Astrocyte (in vitro differentiated cells and primary cell): ENCODE measurements around the gene TMED10. TPM values are rescaled to one million over a fixed set of nuclear protein-coding genes. Genes with fewer than 3 reads are reported as not detected.
A peak's percentile ranks its signal among the peaks of the same experiment; 100 is the strongest.

Experiments used
- DNase-seq: peaks from one replicate; pipeline ENCODE4 v3.0.0-alpha.2; 2010; ENCODE audit warnings: low read depth
- FAIRE-seq: peaks from 2 replicates; lab custom pipeline; 2011; peaks lifted over from hg19 to GRCh38; lab: Jason Lieb, UNC
- H2AFZ ChIP-seq: 2 replicates; pipeline ENCODE4 v1.6.0; 2012; ENCODE audit warnings: low read depth, low read length, inconsistent platforms
- H3K27ac ChIP-seq: 2 replicates; pipeline ENCODE4 v1.5.1; 2011; ENCODE audit warnings: low read depth, low read length, inconsistent platforms
- H3K27me3 ChIP-seq: 2 replicates; pipeline ENCODE4 v1.6.0; 2011; ENCODE audit warnings: low read length, inconsistent platforms; ENCODE audit not compliant: insufficient read depth
- H3K36me3 ChIP-seq: 2 replicates; pipeline ENCODE4 v1.5.1; 2011; ENCODE audit warnings: low read length, inconsistent platforms; ENCODE audit not compliant: insufficient read depth
- H3K4me1 ChIP-seq: 2 replicates; pipeline ENCODE4 v1.5.1; 2011; ENCODE audit warnings: low read length, inconsistent platforms; ENCODE audit not compliant: insufficient read depth
- H3K4me2 ChIP-seq: 2 replicates; pipeline ENCODE4 v1.6.0; 2012; ENCODE audit warnings: low read length, inconsistent platforms
- H3K4me3 ChIP-seq: 2 replicates; pipeline ENCODE4 v1.5.1; 2011; ENCODE audit warnings: low read depth, mild to moderate bottlenecking, low read length, inconsistent platforms; ENCODE audit not compliant: insufficient read depth
- H3K79me2 ChIP-seq: 2 replicates; pipeline ENCODE4 v1.6.0; 2012; ENCODE audit warnings: mild to moderate bottlenecking, low read length, inconsistent platforms; ENCODE audit not compliant: insufficient read depth
- H3K9ac ChIP-seq: 2 replicates; pipeline ENCODE4 v1.6.0; 2012; ENCODE audit warnings: mild to moderate bottlenecking, low read length, inconsistent platforms
- H3K9me3 ChIP-seq: 2 replicates; pipeline ENCODE4 v1.5.1; 2012; ENCODE audit warnings: low read depth, mild to moderate bottlenecking, low read length, inconsistent platforms; ENCODE audit not compliant: insufficient read depth
- H4K20me1 ChIP-seq: 2 replicates; pipeline ENCODE4 v1.6.0; 2012; ENCODE audit warnings: low read length, inconsistent platforms; ENCODE audit not compliant: insufficient read depth
- H3K27ac Mint-ChIP-seq: one replicate; pipeline ENCODE4 v1.8.0; 2021; ENCODE audit warnings: mild to moderate bottlenecking, mixed read lengths; ENCODE audit not compliant: unreplicated experiment
- H3K27me3 Mint-ChIP-seq: one replicate; pipeline ENCODE4 v1.8.0; 2021; ENCODE audit warnings: low read depth, mixed read lengths; ENCODE audit not compliant: unreplicated experiment
- H3K36me3 Mint-ChIP-seq: one replicate; pipeline ENCODE4 v1.8.0; 2021; ENCODE audit warnings: low read depth, mixed read lengths; ENCODE audit not compliant: unreplicated experiment
- H3K4me1 Mint-ChIP-seq: one replicate; pipeline ENCODE4 v1.8.0; 2021; ENCODE audit warnings: low read depth, mixed read lengths; ENCODE audit not compliant: unreplicated experiment
- H3K4me3 Mint-ChIP-seq: one replicate; pipeline ENCODE4 v1.8.0; 2021; ENCODE audit warnings: mild to moderate bottlenecking, moderate library complexity, mixed read lengths; ENCODE audit not compliant: unreplicated experiment
- H3K9me3 Mint-ChIP-seq: one replicate; pipeline ENCODE4 v1.8.0; 2021; ENCODE audit warnings: mild to moderate bottlenecking, mixed read lengths; ENCODE audit not compliant: unreplicated experiment
- EZH2 ChIP-seq: IDR thresholded peaks from 2 replicates; pipeline ENCODE4 v1.6.1; 2012; ENCODE audit warnings: mild to moderate bottlenecking, low read length, inconsistent platforms; ENCODE audit not compliant: insufficient read depth
- total RNA-seq: library from RNA; stranded (reverse); gene quantifications from 2 replicates; pipeline ENCODE4 v1.2.1, GENCODE V29; 2021
- TF ChIP-seq, protein P1 (sequence below): IDR thresholded peaks from 2 replicates; pipeline ENCODE4 v1.5.1; 2011; ENCODE audit warnings: low read depth, mild to moderate bottlenecking, inconsistent platforms, low read length, moderate library complexity; ENCODE audit not compliant: insufficient read depth

The TMED10 gene
- total RNA-seq, 1 donor from 2014 or later = 331 TPM

GRCh38 chr14:75119056-75119455, 57.4 kb downstream of the TMED10 start:
- Histone ChIP-seq H3K4me2 (no peak overlapping the region), H3K36me3 (peaks cover 12% of the 10 kb centered on the region), H3K4me1 (peaks cover 5% of the 10 kb centered on the region), H3K4me3 (no peak overlapping the region), H2AFZ (no peak overlapping the region), H3K27ac (no peak overlapping the region), H3K9ac (no peak overlapping the region), H3K27me3 (no peaks in the 10 kb centered on the region), H3K79me2 (no peaks in the 10 kb centered on the region), H3K9me3 (no peaks in the 10 kb centered on the region), H4K20me1 (no peaks in the 10 kb centered on the region)
- FAIRE-seq = no peak
- no peaks in the 10 kb centered on the region for H3K27me3 Mint-ChIP-seq
- TF ChIP-seq, protein P1, sequence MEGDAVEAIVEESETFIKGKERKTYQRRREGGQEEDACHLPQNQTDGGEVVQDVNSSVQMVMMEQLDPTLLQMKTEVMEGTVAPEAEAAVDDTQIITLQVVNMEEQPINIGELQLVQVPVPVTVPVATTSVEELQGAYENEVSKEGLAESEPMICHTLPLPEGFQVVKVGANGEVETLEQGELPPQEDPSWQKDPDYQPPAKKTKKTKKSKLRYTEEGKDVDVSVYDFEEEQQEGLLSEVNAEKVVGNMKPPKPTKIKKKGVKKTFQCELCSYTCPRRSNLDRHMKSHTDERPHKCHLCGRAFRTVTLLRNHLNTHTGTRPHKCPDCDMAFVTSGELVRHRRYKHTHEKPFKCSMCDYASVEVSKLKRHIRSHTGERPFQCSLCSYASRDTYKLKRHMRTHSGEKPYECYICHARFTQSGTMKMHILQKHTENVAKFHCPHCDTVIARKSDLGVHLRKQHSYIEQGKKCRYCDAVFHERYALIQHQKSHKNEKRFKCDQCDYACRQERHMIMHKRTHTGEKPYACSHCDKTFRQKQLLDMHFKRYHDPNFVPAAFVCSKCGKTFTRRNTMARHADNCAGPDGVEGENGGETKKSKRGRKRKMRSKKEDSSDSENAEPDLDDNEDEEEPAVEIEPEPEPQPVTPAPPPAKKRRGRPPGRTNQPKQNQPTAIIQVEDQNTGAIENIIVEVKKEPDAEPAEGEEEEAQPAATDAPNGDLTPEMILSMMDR = no peak
- TF ChIP-seq EZH2 = no peak
- no peak for DNase-seq
- H3K4me3 Mint-ChIP-seq = no peak overlapping the region
- peaks cover 7% of the 10 kb centered on the region for H3K36me3 Mint-ChIP-seq
- H3K27ac Mint-ChIP-seq = peak overlapping the region; percentile 58
- H3K4me1 Mint-ChIP-seq = peaks cover 8% of the 10 kb centered on the region
- no peaks in the 10 kb centered on the region for H3K9me3 Mint-ChIP-seq

GRCh38 chr14:75113932-75114539, 62.4 kb downstream of the TMED10 start:
- H2AFZ ChIP-seq = no peak overlapping the region
- H3K4me1 ChIP-seq = no peaks in the 10 kb centered on the region
- DNase-seq = no peak
- no peaks in the 10 kb centered on the region for H3K27me3 ChIP-seq
- no peak overlapping the region for H3K9ac ChIP-seq
- no peaks in the 10 kb centered on the region for H3K79me2 ChIP-seq
- Mint-ChIP-seq H3K4me3 (no peak overlapping the region), H3K27me3 (no peaks in the 10 kb centered on the region), H3K27ac (no peak overlapping the region), H3K36me3 (peaks cover 13% of the 10 kb centered on the region), H3K4me1 (peaks cover 2% of the 10 kb centered on the region), H3K9me3 (no peaks in the 10 kb centered on the region)
- no peak overlapping the region for H3K4me3 ChIP-seq
- no peaks in the 10 kb centered on the region for H3K9me3 ChIP-seq
- H4K20me1 ChIP-seq = no peaks in the 10 kb centered on the region
- no peak for FAIRE-seq
- TF ChIP-seq, protein P1 = no peak
- TF ChIP-seq EZH2 = no peak
- peaks cover 42% of the 10 kb centered on the region for H3K36me3 ChIP-seq
- no peak overlapping the region for H3K4me2 ChIP-seq
- no peak overlapping the region for H3K27ac ChIP-seq

DNA sequence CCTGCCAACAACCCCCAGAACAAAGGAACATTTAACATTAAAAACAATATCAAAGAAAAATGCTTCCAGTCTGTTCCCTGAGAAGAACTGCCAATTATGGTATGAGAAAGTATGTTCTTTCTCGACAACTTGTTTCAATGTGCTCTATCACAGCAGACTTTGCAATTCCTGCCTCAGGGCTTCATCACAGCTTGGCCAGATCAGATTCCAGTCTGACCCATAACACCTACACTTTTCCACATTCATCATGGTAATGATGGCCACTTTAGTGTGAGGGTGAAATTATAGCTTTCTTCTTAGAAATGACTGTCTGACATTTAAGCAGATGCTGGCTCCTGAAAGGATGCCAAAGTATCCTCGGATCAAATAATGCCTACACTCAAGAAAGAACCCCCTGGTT, 66.5 kb downstream of the TMED10 start:
- no peaks in the 10 kb centered on the region for H3K27me3 Mint-ChIP-seq
- DNase-seq = no peak
- no peaks in the 10 kb centered on the region for H3K9me3 Mint-ChIP-seq
- no peak overlapping the region for H3K4me3 ChIP-seq
- no peaks in the 10 kb centered on the region for H3K4me1 ChIP-seq
- no peak overlapping the region for H3K9ac ChIP-seq
- no peaks in the 10 kb centered on the region for H4K20me1 ChIP-seq
- no peak overlapping the region for H2AFZ ChIP-seq
- no peak for TF ChIP-seq EZH2
- TF ChIP-seq, protein P1 = no peak
- FAIRE-seq = no peak
- H3K4me1 Mint-ChIP-seq = no peaks in the 10 kb centered on the region
- no peak overlapping the region for H3K4me2 ChIP-seq
- no peaks in the 10 kb centered on the region for H3K27me3 ChIP-seq
- H3K27ac ChIP-seq = no peak overlapping the region
- no peak overlapping the region for H3K4me3 Mint-ChIP-seq
- H3K79me2 ChIP-seq = no peaks in the 10 kb centered on the region
- H3K27ac Mint-ChIP-seq = no peak overlapping the region
- peaks cover 22% of the 10 kb centered on the region for H3K36me3 Mint-ChIP-seq
- no peaks in the 10 kb centered on the region for H3K9me3 ChIP-seq
- H3K36me3 ChIP-seq = peaks cover 56% of the 10 kb centered on the region
